CD4-positive, alpha-beta T cell treated with Interleukin-12 subunit alpha and Interleukin-12 subunit beta, for 1 hour (primary cell): ENCODE measurements around the gene SGK2.
"Not testable (repeated sequence)": the region's sequence is repeated elsewhere in the genome, so short reads cannot be mapped to it uniquely, and the experiment has no call there.

Experiments
- DNase-seq: peaks from one replicate; pipeline ENCODE4 v3.0.0-alpha.2; 2020

The SGK2 gene

GRCh38 chr20:43603124-43603523, 44.3 kb downstream of the SGK2 start:
- no peak for DNase-seq

- DNase-seq = no peak
Measured at GRCh38 chr20:43605715-43606114, 46.9 kb downstream of the SGK2 start.

GRCh38 chr20:43607278-43607677, 48.5 kb downstream of the SGK2 start:
- not testable (repeated sequence) for DNase-seq

- no peak for DNase-seq
Measured at GRCh38 chr20:43631598-43631997, 72.8 kb downstream of the SGK2 start.
